H1 (cell line): Measurements from ENCODE around the gene HNF1B.

Experiments
- CTBP2 ChIP-seq: IDR thresholded peaks from 2 replicates; pipeline ENCODE4 v1.7.0; 2011; ENCODE audit warnings: borderline replicate concordance, mild to moderate bottlenecking, moderate library complexity, mixed read lengths, low read length; ENCODE audit not compliant: insufficient read depth, insufficient read length
- CTCF ChIP-seq, 3 experiments: IDR thresholded peaks; 1 replicate in 2 of 3; 2 replicates in 1 of 3; pipeline versions ENCODE4 v1.5.1 to v1.6.1; 2011; ENCODE audit warnings: low read length in 3 of 3, mild to moderate bottlenecking in 3 of 3, inconsistent platforms in 2 of 3, low read depth in 1 of 3, moderate library complexity in 1 of 3; ENCODE audit not compliant: insufficient read depth in 1 of 3; ENCODE audit errors: control extremely low read depth in 1 of 3
- E2F6 ChIP-seq: IDR thresholded peaks from 2 replicates; pipeline ENCODE4 v1.6.1; 2012; ENCODE audit warnings: inconsistent platforms
- EGR1 ChIP-seq: IDR thresholded peaks from 2 replicates; pipeline ENCODE4 v1.6.1; 2011; ENCODE audit warnings: low read depth, low read length, borderline replicate concordance
- EZH2 ChIP-seq: fragments of 200-600 bp; sonication (generic); IDR thresholded peaks from 2 replicates; pipeline ENCODE4 v1.7.1; 2012; ENCODE audit warnings: low read depth, mild to moderate bottlenecking, moderate library complexity, low read length, inconsistent platforms; ENCODE audit not compliant: severe bottlenecking
- HDAC2 ChIP-seq, 2 experiments: fragments of 300-600 bp in 1 of 2; sonication (generic) in 1 of 2; IDR thresholded peaks; 2 replicates each; pipeline ENCODE4 v1.6.1; 2011 to 2012; ENCODE audit warnings: low read depth in 2 of 2, low read length in 2 of 2, mild to moderate bottlenecking in 2 of 2, moderate library complexity in 2 of 2, borderline replicate concordance in 1 of 2, inconsistent platforms in 1 of 2
- NANOG ChIP-seq: IDR thresholded peaks from 2 replicates; pipeline ENCODE4 v1.6.1; 2011; ENCODE audit warnings: low read length, low read depth, mild to moderate bottlenecking, inconsistent platforms; ENCODE audit not compliant: insufficient read depth, poor library complexity, severe bottlenecking
- RAD21 ChIP-seq, 2 experiments: IDR thresholded peaks in 1 of 2; conservative IDR thresholded peaks in 1 of 2; 2 replicates each; pipeline ENCODE4 v1.6.1; 2011; ENCODE audit warnings: low read depth in 2 of 2, low read length in 2 of 2, improper control_type of control experiment in 1 of 2, inconsistent platforms in 1 of 2, mild to moderate bottlenecking in 1 of 2, moderate library complexity in 1 of 2
- TCF12 ChIP-seq: IDR thresholded peaks from 2 replicates; pipeline ENCODE4 v1.6.1; 2011; ENCODE audit warnings: low read depth, mild to moderate bottlenecking, low read length
- YY1 ChIP-seq: IDR thresholded peaks from 2 replicates; pipeline ENCODE4 v1.6.1; 2011; ENCODE audit warnings: low read depth, mild to moderate bottlenecking, low read length
- ZNF274 ChIP-seq: IDR thresholded peaks from 2 replicates; pipeline ENCODE4 v1.7.0; 2012; ENCODE audit warnings: low read length, borderline replicate concordance; ENCODE audit errors: extremely low read depth

GRCh38 chr17:37779554-37779953, 34.7 kb upstream of the HNF1B start:
- TF ChIP-seq CTCF (IDR thresholded peaks at IDR 0.05; ENCODE audit: control extremely low read depth in 1 of 3, insufficient read depth in 1 of 3, low read depth in 1 of 3, low read length in 3 of 3) (no peak), HDAC2 (IDR thresholded peaks at IDR 0.05; ENCODE audit: borderline replicate concordance in 1 of 2, low read depth in 2 of 2, low read length in 2 of 2) (no peak), EGR1 (no peak), CTBP2 (no peak), RAD21 (IDR thresholded peaks at IDR 0.05 in 1 of 2, conservative IDR thresholded peaks at IDR 0.05 in 1 of 2; ENCODE audit: low read depth in 2 of 2, low read length in 2 of 2) (no peak), YY1 (no peak), ZNF274 (no peak), TCF12 (no peak), NANOG (no peak), E2F6 (no peak), EZH2 (no peak)
